Urinary bladder (tissue), 4 donors: ENCODE results near the gene SUN2. TPM values are rescaled to one million over a fixed set of nuclear protein-coding genes. Genes with fewer than 3 reads are reported as not detected.

Experiments used
- DNase-seq: peaks from one replicate; pipeline ENCODE4 v3.0.0-alpha.2; 2015; ENCODE audit errors: extremely low spot score
- H3K27ac ChIP-seq: one replicate; pipeline ENCODE4 v1.5.1; 2013; ENCODE audit warnings: low read depth, mild to moderate bottlenecking, moderate library complexity
- H3K36me3 ChIP-seq: one replicate; pipeline ENCODE4 v1.6.1; 2013; ENCODE audit warnings: mild to moderate bottlenecking, moderate library complexity; ENCODE audit not compliant: insufficient read depth
- H3K4me1 ChIP-seq: one replicate; pipeline ENCODE4 v1.6.1; 2013; ENCODE audit warnings: mild to moderate bottlenecking, moderate library complexity; ENCODE audit not compliant: insufficient read depth
- H3K4me3 ChIP-seq: one replicate; pipeline ENCODE4 v1.5.1; 2013; ENCODE audit warnings: low read depth, low read length
- WGBS: extraction: QIAGEN DNeasy Blood & Tissue Kit; methylation state at CpG from one replicate; pipeline ENCODE4 v1.1.7; 2013; 5-methylcytosine and 5-hydroxymethylcytosine counted together
- polyA plus RNA-seq: library from polyadenylated mRNA; stranded (reverse); fragments of 200-250 nt; gene quantifications from one replicate; pipeline ENCODE4 v1.2.3, GENCODE V29; 2013
- total RNA-seq: library from RNA; depleted of rRNA; stranded (reverse); fragments of >200 nt; gene quantifications from one replicate; pipeline ENCODE4 v1.2.3, GENCODE V29; 2014
- donor health status: healthy with polysubstance abuse.
- donor health status: healthy.

SUN2 gene
- total and polyA plus RNA-seq, 2 donors, result 59.7 to 271 TPM

GRCh38 chr22:38731703-38732161 lies 24.1 kb downstream of the SUN2 start:
- Histone ChIP-seq H3K36me3 (peaks cover 3% of the 10 kb centered on the region), H3K27ac (no peak overlapping the region), H3K4me3 (no peak overlapping the region), H3K4me1 (no peaks in the 10 kb centered on the region)
- 84% methylated on average over 6 of the region's 6 CpGs for WGBS
- no peak for DNase-seq

- H3K4me1 ChIP-seq, result no peaks in the 10 kb centered on the region
- peaks cover 3% of the 10 kb centered on the region for H3K36me3 ChIP-seq
- no peak for DNase-seq
- 94% methylated on average over 13 of the region's 13 CpGs for WGBS
- H3K4me3 ChIP-seq, result no peak overlapping the region
- no peak overlapping the region for H3K27ac ChIP-seq
Observed at GRCh38 chr22:38730411-38730871, 25.4 kb downstream of the SUN2 start.

GRCh38 chr22:38729946-38730345 lies 25.9 kb downstream of the SUN2 start:
- Histone ChIP-seq H3K4me3 (no peak overlapping the region), H3K4me1 (no peaks in the 10 kb centered on the region), H3K27ac (no peak overlapping the region), H3K36me3 (peaks cover 1% of the 10 kb centered on the region)
- no peak for DNase-seq
- WGBS, result 88% methylated on average over 6 of the region's 6 CpGs

- Histone ChIP-seq H3K36me3 (peaks cover 5% of the 10 kb centered on the region), H3K4me1 (no peaks in the 10 kb centered on the region), H3K27ac (no peak overlapping the region), H3K4me3 (no peak overlapping the region)
- no peak for DNase-seq
- 92% methylated on average over 18 of the region's 18 CpGs for WGBS
Observed at GRCh38 chr22:38728871-38729796, 26.7 kb downstream of the SUN2 start.

GRCh38 chr22:38727530-38728451 lies 28.0 kb downstream of the SUN2 start:
- 93% methylated on average over 15 of the region's 15 CpGs for WGBS
- Histone ChIP-seq H3K4me3 (no peak overlapping the region), H3K36me3 (peaks cover 5% of the 10 kb centered on the region), H3K27ac (no peak overlapping the region), H3K4me1 (no peaks in the 10 kb centered on the region)
- DNase-seq, result no peak

GRCh38 chr22:38727123-38727522 lies 28.7 kb downstream of the SUN2 start:
- Histone ChIP-seq H3K36me3 (peaks cover 5% of the 10 kb centered on the region), H3K27ac (no peak overlapping the region), H3K4me1 (no peaks in the 10 kb centered on the region), H3K4me3 (no peak overlapping the region)
- DNase-seq, result no peak
- 95% methylated on average over 12 of the region's 12 CpGs for WGBS

GRCh38 chr22:38725900-38726655 lies 29.7 kb downstream of the SUN2 start:
- WGBS, result 95% methylated on average over 18 of the region's 18 CpGs
- Histone ChIP-seq H3K36me3 (peaks cover 5% of the 10 kb centered on the region), H3K4me3 (no peak overlapping the region), H3K4me1 (no peaks in the 10 kb centered on the region), H3K27ac (no peak overlapping the region)
- DNase-seq, result no peak

GRCh38 chr22:38724926-38725571 lies 30.7 kb downstream of the SUN2 start:
- Histone ChIP-seq H3K36me3 (peaks cover 5% of the 10 kb centered on the region), H3K4me1 (no peaks in the 10 kb centered on the region), H3K27ac (no peak overlapping the region), H3K4me3 (no peak overlapping the region)
- no peak for DNase-seq
- WGBS, result 76% methylated on average over 3 of the region's 3 CpGs

GRCh38 chr22:38724176-38724575 lies 31.6 kb downstream of the SUN2 start:
- H3K4me1 ChIP-seq, result no peaks in the 10 kb centered on the region
- WGBS, result 97% methylated on average over 7 of the region's 7 CpGs
- H3K36me3 ChIP-seq, result peaks cover 5% of the 10 kb centered on the region

GRCh38 chr22:38721551-38721950 lies 34.2 kb downstream of the SUN2 start:
- Histone ChIP-seq H3K36me3 (peaks cover 4% of the 10 kb centered on the region), H3K4me3 (no peak overlapping the region), H3K4me1 (no peaks in the 10 kb centered on the region), H3K27ac (no peak overlapping the region)
- WGBS, result 87% methylated on average over 7 of the region's 7 CpGs
- DNase-seq, result no peak

More at GRCh38 chr22:38724176-38724575, 31.6 kb downstream of the SUN2 start:
- DNase-seq, result no peak
- Histone ChIP-seq H3K4me3 (no peak overlapping the region), H3K27ac (no peak overlapping the region)

- no peak overlapping the region for H3K4me3 ChIP-seq
- peaks cover 4% of the 10 kb centered on the region for H3K36me3 ChIP-seq
- H3K27ac ChIP-seq, result no peak overlapping the region
- no peak for DNase-seq
- no peaks in the 10 kb centered on the region for H3K4me1 ChIP-seq
- WGBS, result 90% methylated on average over 3 of the region's 3 CpGs
Observed at GRCh38 chr22:38720350-38720749, 35.4 kb downstream of the SUN2 start.

- no peak overlapping the region for H3K4me3 ChIP-seq
- H3K27ac ChIP-seq, result no peak overlapping the region
- no peaks in the 10 kb centered on the region for H3K36me3 ChIP-seq
- WGBS, result 91% methylated on average over 6 of the region's 6 CpGs
- DNase-seq, result no peak
- H3K4me1 ChIP-seq, result no peaks in the 10 kb centered on the region
Observed at GRCh38 chr22:38719196-38719595, 36.6 kb downstream of the SUN2 start.
